HG03521 (cell line): ENCODE measurements around the gene TMEFF2.

Experiments
- ATAC-seq: cut with Tn5 transposase; IDR thresholded peaks from one replicate; pipeline ENCODE4 v1.9.1; 2021; ENCODE audit warnings: mild to moderate bottlenecking, moderate library complexity; ENCODE audit not compliant: unreplicated experiment

TMEFF2 gene

GRCh38 chr2:192070099-192070498, 124.6 kb downstream of the TMEFF2 start:
- ATAC-seq = no peak

- ATAC-seq = no peak
Observed at GRCh38 chr2:192069417-192069816, 125.3 kb downstream of the TMEFF2 start.

DNA sequence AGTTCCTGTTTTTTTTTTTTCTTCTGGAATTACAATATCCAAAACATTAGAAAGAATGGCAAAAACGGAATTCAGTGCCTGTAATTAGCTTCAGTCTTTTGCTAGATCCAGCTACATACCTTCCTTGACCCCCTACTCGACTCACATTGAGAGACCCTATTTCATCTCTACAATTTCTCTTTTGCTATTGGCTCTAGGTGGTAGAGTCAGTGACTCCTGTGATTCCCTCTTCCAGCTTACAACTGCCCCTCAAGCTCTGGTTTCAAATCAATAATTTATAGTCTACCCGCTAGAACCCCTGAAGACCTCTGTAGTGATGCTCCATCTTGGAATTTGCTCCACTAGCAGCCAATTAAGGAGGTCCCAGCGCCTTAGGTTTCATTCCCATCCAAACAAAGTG, 125.8 kb downstream of the TMEFF2 start:
- no peak for ATAC-seq

DNA sequence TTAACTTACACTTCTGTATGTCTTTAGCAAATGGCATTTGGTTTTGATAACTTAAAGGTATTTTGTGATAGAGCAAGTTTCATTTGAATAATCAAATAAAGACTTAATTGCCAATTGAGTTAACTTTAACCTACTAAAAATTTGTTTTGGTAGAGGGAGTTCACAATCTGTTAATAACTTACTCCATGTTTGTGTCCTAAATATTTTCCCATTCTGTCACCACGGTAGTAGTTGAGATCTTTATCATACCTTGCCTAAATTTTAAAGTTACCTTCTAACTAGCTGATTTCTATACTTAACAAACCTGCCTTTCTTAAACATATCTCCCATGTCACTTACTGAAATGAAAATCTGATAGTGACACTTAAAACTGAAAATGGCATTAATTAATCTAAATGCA, 127.1 kb downstream of the TMEFF2 start:
- ATAC-seq = no peak

- no peak for ATAC-seq
Observed at GRCh38 chr2:192064459-192064858, 130.3 kb downstream of the TMEFF2 start.

- no peak for ATAC-seq
Observed at GRCh38 chr2:192060161-192060560, 134.6 kb downstream of the TMEFF2 start.

- no peak for ATAC-seq
Observed at GRCh38 chr2:192059266-192059665, 135.5 kb downstream of the TMEFF2 start.

DNA sequence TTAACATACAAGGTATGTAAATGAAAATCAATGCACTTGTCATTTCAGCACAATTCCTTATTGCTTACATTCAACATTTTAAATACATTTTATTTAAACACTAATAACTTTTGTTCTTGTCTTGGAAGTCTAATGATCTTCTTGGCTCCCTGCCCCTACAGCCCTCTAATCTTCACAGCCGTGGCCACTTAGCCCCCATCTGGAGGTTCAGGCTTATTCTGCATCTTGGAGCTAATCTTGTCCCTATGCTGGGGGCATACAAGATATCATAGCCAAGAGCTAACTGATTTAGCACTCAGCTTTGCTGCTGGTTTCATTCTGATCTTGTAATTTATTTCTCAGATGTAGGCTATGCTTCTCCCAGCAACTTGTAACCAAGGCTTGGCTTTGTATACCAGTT, 140.8 kb downstream of the TMEFF2 start:
- ATAC-seq = no peak

DNA sequence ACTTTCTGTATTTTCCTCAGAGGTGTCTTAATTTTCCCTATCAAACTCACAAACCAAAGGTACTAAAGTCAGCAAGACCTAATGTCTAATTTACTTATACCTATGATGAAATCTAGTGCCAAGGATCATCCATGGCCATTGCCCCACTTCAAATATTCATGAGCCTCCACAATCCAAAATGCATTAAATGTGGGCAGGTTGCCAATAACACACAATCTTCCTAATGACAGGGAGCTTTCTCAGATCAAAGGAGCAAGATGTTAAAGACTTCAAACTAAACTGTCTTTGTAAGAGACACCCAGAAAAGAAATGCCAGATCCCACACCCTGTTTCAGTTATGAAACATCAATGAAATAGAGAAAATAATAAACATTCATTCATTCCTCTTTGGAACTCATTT, 143.2 kb downstream of the TMEFF2 start:
- no peak for ATAC-seq

DNA sequence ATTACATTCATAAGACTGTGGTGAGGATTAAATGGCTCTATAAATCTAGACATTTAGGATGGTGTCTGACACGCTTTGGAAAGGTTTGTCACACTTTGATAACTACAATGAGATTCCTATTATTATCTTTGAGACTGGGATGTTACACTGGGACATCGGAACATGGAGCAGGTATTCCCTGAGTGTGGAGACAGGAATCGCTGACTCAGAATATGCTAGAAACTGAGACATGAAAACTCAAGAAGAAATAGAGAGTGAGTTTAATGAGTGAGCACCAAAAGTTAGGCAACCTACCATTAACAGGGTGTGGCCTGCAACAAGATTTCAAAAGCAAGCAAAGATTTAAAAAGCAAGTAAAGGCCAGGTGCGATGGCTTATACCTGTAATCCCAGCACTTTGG, 145.4 kb downstream of the TMEFF2 start:
- ATAC-seq = no peak

DNA sequence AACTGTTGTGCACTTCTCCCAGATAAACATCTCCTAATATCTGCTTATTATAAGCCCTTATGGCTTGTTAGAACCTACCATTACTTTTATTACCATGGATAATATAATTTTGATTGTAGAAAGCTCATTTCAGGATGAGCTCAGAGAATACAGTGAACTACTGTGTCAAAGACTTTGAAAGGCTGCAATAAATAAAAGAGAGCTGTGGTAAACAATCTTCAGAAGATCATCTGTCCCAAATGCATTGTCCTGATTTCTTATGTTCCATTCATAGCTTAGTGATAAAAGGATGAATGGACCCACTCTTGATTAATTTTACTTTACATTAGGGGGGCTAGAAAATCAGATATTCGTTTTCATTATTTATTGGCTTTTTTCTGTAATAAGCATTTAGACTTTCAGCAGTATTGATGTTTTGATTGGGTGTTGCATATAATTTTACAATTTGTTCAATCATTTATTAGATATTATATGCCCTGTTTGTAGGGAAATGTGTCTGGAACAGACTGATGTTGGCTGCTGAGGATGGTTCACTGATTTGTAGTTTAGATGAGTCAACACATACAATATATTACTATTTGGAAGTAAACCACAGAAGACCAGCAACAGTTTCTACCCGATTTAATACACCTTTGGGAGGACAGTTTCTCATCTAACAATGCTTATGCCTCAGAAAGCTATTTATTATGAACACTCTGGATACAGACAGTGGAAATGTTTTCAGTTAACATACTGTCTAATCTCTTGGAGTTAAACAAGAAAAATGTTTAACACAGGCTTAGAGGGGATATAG, 147.2 kb downstream of the TMEFF2 start:
- no peak for ATAC-seq

DNA sequence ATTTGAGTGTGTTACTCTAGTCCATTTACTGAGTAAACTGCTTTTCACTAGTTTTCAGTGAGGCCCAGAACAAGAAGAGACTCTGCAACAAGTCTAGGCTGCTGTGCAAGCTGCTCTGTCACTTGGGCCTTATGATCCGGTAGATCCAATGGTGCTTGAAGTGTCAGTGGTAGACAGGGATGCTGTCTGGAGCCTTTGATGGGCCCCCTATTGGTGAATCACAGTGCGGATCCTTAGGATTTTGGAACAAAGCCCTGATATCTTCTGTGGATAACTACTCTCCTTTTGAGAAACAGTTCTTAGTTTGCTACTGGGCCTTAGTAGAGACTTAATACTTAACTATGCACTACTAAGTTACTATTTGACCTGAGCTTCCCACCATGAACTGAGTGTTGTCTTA, 150.2 kb downstream of the TMEFF2 start:
- no peak for ATAC-seq

DNA sequence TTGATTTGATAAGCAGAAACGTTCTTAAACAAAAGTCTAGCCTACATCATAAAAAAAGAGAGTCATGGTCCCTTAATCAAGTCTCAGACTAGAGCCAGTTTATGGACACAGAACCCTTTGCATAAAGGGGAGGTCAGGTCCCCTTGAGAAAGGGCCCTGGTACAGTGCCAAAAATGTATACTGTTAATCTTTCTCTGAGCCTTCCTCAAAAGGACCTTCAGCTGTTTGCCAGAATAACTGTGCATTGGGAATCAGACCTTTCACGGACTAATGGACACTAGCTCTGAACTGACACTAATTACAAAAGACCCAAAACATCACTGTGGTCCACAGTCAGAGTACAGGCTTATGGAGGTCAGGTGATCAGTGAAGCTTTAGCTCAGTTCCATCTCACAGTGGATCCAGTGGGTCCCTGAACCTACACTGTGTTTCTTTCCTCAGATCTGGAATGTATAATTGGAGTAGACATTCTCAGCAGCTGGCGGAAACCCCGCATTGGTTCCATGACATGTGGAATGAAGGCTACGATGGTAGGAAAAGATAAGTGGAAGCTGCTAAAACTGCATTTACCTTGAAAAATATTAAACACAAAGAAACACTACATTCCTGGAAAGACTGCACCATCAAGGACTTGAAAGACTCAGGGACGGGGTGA, 151.4 kb downstream of the TMEFF2 start:
- no peak for ATAC-seq

- ATAC-seq = no peak
Observed at GRCh38 chr2:192042126-192042525, 152.6 kb downstream of the TMEFF2 start.

GRCh38 chr2:192038110-192038509, 156.6 kb downstream of the TMEFF2 start:
- ATAC-seq = no peak

GRCh38 chr2:192035731-192036442, 158.8 kb downstream of the TMEFF2 start:
- no peak for ATAC-seq

GRCh38 chr2:192030856-192031255, 163.9 kb downstream of the TMEFF2 start:
- ATAC-seq = no peak

- ATAC-seq = no peak
Observed at GRCh38 chr2:192030289-192030688, 164.4 kb downstream of the TMEFF2 start.

DNA sequence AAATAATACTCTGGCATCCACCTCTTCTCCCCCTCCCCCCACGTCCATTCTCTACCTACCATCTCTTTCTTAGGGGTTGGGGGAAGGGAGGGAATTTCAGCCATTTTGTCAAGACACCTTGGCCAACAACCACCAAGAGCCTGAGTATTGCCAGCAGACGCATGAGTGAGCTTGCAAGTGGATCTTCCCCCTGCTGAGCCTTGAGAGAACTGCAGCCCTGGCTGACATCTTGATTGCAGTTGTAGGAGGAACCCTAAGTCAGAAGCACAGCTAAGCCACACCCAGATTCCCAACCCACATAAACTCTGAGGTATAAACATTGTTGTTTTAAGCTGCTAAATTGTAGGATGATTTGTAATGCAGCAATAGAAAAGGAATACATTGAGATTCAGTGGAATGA, 165.6 kb downstream of the TMEFF2 start:
- peak; percentile 78 for ATAC-seq

DNA sequence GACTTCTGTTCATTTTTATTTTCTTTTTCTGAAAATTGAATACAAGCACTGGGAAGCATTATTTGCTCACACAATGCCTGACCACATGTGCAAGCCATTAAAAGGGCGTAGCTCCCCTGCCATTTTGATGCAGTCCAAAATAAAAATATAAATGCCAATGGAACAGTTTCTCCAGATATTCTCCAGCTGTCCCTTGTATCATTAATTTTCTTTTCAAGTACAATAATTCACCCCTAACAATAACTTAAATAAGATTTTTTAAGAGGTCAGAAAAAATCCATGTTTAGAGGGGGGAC, 168.0 kb downstream of the TMEFF2 start:
- ATAC-seq = no peak

GRCh38 chr2:192026059-192026824, 168.5 kb downstream of the TMEFF2 start:
- no peak for ATAC-seq
